Urinary bladder (tissue), 4 donors: ENCODE measurements around the gene SGCB. TPM values are rescaled to one million over a fixed set of nuclear protein-coding genes. Genes with fewer than 3 reads are reported as not detected.
"Not testable (repeated sequence)": the region's sequence is repeated elsewhere in the genome, so short reads cannot be mapped to it uniquely, and the experiment has no call there.

ENCODE experiments used
- DNase-seq: peaks from one replicate; pipeline ENCODE4 v3.0.0-alpha.2; 2015; ENCODE audit errors: extremely low spot score
- H3K27ac ChIP-seq: one replicate; pipeline ENCODE4 v1.5.1; 2013; ENCODE audit warnings: low read depth, mild to moderate bottlenecking, moderate library complexity
- H3K36me3 ChIP-seq: one replicate; pipeline ENCODE4 v1.6.1; 2013; ENCODE audit warnings: mild to moderate bottlenecking, moderate library complexity; ENCODE audit not compliant: insufficient read depth
- H3K4me1 ChIP-seq: one replicate; pipeline ENCODE4 v1.6.1; 2013; ENCODE audit warnings: mild to moderate bottlenecking, moderate library complexity; ENCODE audit not compliant: insufficient read depth
- H3K4me3 ChIP-seq: one replicate; pipeline ENCODE4 v1.5.1; 2013; ENCODE audit warnings: low read depth, low read length
- WGBS: extraction: QIAGEN DNeasy Blood & Tissue Kit; methylation state at CpG from one replicate; pipeline ENCODE4 v1.1.7; 2013; 5-methylcytosine and 5-hydroxymethylcytosine counted together
- polyA plus RNA-seq: library from polyadenylated mRNA; stranded (reverse); fragments of 200-250 nt; gene quantifications from one replicate; pipeline ENCODE4 v1.2.3, GENCODE V29; 2013
- total RNA-seq: library from RNA; depleted of rRNA; stranded (reverse); fragments of >200 nt; gene quantifications from one replicate; pipeline ENCODE4 v1.2.3, GENCODE V29; 2014
- donor health status: healthy with polysubstance abuse.
- donor health status: healthy.

Gene SGCB, protein sequence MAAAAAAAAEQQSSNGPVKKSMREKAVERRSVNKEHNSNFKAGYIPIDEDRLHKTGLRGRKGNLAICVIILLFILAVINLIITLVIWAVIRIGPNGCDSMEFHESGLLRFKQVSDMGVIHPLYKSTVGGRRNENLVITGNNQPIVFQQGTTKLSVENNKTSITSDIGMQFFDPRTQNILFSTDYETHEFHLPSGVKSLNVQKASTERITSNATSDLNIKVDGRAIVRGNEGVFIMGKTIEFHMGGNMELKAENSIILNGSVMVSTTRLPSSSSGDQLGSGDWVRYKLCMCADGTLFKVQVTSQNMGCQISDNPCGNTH
- 78.8 TPM for total RNA-seq
- 49.2 TPM for polyA plus RNA-seq

DNA sequence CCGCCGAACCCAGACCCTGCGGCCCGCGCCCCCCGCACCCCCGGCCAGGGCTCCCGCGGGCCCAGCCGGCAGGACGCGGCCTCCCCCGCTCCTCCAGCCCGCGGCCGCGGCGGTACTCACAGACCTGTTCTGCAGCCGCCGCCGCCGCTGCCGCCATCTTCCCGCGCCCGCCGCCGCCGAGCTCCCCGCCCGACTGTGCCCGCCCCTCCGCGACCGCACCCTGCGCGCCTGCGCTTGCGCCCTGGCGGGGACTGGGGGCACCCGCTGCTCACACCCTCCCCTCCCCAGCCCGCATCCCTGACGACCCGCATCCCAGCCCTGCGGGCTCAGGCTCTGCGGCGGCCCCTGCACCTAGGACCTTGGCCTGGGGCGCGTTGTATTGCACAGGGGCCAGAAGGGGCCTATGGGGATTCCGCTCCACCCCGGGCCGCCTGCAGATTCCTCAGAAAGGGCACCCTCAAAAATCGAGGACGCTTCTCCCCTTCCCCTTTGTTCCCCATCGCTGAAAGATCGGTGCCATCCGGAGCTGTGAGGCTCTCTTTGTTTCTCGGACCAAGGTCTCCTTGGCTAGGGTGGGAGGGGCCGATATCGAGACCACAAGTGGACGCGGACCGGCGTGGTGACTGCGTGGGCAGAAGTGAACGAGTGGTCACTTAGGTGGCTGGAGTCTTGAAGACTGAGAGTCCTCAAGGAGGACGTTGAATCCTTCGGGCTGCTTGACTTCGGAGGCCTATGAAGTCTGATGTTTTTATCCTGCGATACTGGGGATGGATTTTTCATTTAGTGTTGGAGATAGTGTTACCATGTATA lies at the start of gene SGCB:
TSS of gene SGCB (minus strand) at position 197 of the 810 bp plus-strand sequence. CDS start at position 157, 40 bp downstream.
- Histone ChIP-seq H3K4me3 (peak within 1 kb of the TSS; percentile 97), H3K4me1 (peaks cover 2% of the 10 kb centered on the region), H3K36me3 (no peaks in the 10 kb centered on the region), H3K27ac (peak within 1 kb of the TSS; percentile 32)
- no peak for DNase-seq
- WGBS, result 2% methylated on average over 70 of the region's 70 CpGs

DNA sequence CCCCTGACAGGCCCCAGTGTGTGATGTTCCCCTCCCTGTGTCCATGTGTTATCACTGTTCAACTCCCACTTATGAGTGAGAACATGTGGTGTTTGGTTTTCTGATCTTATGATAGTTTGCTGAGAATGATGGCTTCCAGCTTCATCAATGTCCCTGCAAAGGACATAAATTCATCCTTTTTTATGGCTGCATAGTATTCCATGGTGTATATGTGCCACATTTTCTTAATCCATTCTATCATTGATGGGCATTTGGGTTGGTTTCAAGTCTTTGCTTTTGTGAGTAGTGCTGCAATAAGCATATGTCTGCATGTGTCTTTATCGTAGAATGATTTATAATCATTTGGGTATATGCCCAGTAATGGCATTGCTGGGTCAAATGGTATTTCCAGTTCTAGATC lies 48.3 kb upstream of the SGCB start:
- not testable (repeated sequence) for H3K27ac ChIP-seq, H3K4me3 ChIP-seq, H3K4me1 ChIP-seq, H3K36me3 ChIP-seq, DNase-seq
- 93% methylated on average over 1 of the region's 1 CpG for WGBS

DNA sequence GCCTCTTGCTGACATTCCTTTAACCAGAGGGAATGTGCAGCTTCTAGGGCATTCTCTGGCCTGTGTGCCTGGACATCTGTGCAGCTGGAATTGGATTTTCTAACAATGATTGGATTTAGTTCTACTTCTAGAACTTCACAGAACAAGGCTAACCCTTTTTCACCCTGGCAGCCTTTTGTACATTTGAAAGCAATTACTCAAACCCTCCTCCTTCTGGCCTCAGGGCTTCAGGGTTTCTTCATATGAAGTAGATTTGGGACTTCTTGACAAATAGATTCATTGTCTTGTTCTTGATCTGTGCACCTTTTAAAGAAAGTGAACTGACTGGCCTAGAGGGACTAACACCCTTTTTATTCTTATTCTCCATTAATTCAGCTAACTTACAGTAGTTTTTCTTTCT lies 43.1 kb upstream of the SGCB start:
- no peaks in the 10 kb centered on the region for H3K4me1 ChIP-seq
- H3K27ac ChIP-seq, result no peak overlapping the region
- no peaks in the 10 kb centered on the region for H3K36me3 ChIP-seq
- no peak overlapping the region for H3K4me3 ChIP-seq
- DNase-seq, result no peak

DNA sequence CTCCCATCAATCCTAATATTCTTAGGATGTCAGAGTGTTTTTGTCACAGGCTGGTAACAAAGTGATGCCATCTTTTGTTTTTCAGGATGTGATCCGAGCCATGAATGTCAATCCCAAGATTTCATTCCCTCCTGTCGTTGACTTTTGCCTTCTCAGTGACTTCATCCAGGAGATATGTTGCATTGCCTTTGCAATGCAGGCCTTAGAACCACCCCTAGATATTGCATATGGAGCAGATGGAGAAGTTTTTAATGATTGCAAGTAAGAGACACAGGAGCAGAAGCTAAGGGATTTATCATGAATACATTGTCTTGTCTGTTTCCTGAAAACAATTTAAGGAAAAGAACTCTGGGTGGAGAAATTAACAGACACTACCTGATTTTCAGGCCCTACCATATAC lies 41.6 kb upstream of the SGCB start:
- Histone ChIP-seq H3K4me3 (no peak overlapping the region), H3K27ac (no peak overlapping the region), H3K36me3 (no peaks in the 10 kb centered on the region), H3K4me1 (no peaks in the 10 kb centered on the region)
- 70% methylated on average over 2 of the region's 2 CpGs for WGBS
- DNase-seq, result no peak

DNA sequence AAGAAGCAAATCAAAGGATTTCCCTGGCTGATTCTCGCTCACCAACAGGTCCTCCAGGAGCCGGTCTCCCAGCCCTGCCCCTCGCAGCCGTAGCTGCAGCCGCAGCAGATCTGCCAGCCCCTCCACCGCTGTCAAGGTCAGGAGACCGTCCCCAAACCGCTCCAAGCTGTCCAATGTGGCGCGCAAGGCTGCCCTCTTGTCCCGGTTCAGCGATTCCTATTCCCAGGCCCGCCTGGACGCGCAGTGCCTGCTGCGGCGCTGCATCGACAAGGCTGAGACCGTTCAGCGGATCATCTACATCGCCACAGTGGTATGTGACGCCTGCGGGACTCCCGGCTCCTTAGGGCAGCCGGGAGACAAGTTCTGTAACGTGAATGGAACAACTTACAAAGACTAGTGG lies 38.6 kb upstream of the SGCB start:
- no peak for DNase-seq

DNA sequence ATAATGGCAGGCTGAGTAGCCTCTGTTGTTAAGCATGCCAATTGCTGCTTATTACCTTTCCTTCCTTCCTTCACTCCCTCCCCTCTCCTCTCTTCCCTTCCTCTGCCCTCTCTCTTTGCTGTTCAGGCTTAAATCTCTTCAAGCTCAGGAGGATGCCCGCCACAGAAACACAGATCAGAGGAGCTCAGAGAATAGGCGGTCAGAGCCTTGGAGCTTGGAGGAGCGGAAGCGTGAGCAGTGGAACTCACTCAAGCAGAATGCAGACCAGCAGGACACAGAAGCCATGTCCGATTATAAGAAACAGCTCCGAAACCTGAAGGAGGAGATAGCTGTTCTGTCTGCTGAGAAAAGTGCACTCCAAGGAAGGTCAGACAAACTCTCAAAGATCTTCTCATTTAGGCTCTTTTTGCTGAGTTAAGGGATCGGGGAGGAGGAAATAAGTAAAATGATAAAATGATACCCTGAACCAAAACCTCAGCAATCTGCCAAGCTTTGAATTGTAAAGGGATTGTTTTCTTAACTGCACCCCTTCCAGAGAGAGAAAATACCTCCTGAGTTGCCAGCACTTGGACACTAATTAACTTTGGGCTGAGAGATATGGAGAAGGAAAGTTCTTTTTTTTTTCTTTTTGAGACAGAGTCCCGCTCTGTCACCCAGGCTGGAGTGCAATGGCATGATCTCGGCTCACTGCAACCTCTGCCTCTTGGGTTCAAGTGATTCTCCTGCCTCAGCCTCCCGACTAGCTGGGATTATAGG lies 33.9 kb upstream of the SGCB start:
- no peak for DNase-seq

More for the DNA sequence above, 38.6 kb upstream of the SGCB start:
- WGBS, result 10% methylated on average over 26 of the region's 26 CpGs
- no peaks in the 10 kb centered on the region for H3K4me1 ChIP-seq
- no peak overlapping the region for H3K27ac ChIP-seq
- H3K4me3 ChIP-seq, result no peak overlapping the region
- H3K36me3 ChIP-seq, result no peaks in the 10 kb centered on the region

DNA sequence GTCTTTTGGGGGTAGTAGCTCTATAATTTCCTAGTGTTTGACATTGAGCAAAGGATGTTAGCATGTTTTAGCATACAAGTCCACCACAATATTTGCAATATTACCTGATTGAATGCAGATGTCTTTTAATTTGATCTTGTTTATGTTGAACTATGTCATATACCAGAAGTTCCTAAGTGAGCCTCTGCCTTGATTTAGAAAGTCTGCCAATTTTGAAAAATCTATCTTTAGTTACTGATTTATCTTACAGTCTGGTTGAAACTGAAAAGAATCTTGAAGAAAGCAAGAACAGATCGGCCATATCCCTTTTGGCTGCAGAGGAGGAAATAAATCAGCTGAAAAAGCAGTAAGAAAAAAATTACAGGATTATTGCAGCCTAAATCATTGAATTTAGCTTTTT lies 31.5 kb upstream of the SGCB start:
- WGBS, result 49% methylated on average over 1 of the region's 1 CpG
- no peak for DNase-seq
- Histone ChIP-seq H3K4me1 (no peaks in the 10 kb centered on the region), H3K4me3 (no peak overlapping the region), H3K36me3 (no peaks in the 10 kb centered on the region), H3K27ac (no peak overlapping the region)

More for the DNA sequence above, 33.9 kb upstream of the SGCB start:
- Histone ChIP-seq H3K27ac (no peak overlapping the region), H3K4me1 (no peaks in the 10 kb centered on the region), H3K4me3 (no peak overlapping the region), H3K36me3 (no peaks in the 10 kb centered on the region)
- WGBS, result 85% methylated on average over 10 of the region's 10 CpGs

DNA sequence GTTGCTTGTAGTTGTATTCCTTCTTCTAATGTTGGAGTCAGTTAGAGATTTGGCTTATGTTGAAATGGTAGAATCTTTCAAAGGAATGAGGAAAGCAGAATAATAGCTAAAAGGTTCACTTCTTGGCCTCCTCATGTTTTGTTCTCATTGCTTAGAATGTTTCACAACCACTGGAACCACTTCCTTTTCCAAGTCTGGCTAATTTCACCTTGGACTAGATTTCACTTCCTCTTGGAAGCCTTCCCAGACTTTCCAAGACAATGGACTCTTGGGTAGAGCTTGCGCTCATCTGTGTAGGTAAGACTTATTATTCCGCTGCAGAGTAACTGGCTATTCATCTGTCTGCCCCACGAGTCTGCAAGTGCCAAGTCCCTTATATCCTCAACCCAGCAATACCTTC lies 21.3 kb upstream of the SGCB start:
- Histone ChIP-seq H3K36me3 (no peaks in the 10 kb centered on the region), H3K4me1 (no peaks in the 10 kb centered on the region), H3K27ac (no peak overlapping the region), H3K4me3 (no peak overlapping the region)
- 92% methylated on average over 3 of the region's 3 CpGs for WGBS
- no peak for DNase-seq

DNA sequence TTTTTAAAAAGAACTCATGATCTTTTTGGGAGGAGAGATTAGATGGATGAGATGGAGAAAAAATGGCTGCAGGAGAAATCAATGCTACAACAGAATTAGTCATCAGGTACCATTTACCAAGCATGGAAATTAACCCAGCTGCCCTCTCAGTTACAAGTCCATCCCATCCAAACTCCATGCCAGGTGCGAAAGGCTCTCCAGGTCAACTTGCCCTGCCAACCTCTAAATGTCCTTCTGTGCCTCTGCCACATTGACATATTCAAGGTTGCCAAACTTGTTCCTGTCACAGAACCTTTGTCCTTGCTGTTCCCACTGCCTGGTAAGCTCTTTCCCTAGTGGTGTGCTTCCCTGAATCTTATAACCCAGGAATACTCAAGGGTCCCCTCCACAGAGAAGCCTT lies 20.2 kb upstream of the SGCB start:
- Histone ChIP-seq H3K4me1 (no peaks in the 10 kb centered on the region), H3K36me3 (no peaks in the 10 kb centered on the region), H3K27ac (no peak overlapping the region), H3K4me3 (no peak overlapping the region)
- DNase-seq, result no peak
- 98% methylated on average over 1 of the region's 1 CpG for WGBS

DNA sequence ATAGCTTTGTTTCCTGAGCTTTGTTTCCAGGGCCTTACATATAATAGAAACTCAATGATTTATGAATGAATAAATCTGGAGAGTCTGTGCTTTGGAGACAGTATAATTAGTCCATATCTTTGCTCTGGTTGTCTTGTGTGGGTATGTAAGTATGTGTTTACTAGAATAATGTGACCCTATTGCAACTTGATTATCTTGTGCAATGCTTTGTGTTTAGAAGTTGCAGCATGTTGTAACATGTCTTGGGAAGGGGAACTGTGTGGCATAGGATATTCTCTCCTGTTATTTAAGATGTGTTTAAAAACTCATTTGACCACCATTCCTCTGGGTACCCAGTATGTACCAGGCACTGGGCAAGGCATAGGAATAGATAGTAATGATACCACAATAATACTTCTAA lies 19.1 kb upstream of the SGCB start:
- Histone ChIP-seq H3K4me3 (no peak overlapping the region), H3K27ac (no peak overlapping the region)

DNA sequence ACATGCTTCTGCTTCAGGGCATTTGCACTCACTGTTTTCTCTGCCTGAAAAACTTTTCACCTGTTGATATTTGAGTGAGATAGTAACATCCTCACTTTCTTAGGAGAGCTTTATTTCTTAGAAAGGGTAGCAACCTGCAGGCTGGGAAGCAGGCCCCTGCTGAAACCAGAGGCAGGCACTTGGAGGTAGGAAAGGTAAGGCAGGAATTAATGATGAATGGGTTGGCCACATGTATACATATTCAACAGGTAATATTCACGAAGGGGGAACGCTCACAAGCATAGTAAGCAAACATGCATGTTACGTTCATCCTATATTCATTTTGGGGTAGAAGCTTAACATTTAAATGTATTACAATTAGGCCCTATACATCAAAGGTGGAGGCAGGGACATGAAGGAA lies 16.2 kb upstream of the SGCB start:
- no peak for DNase-seq
- H3K27ac ChIP-seq, result no peak overlapping the region
- H3K36me3 ChIP-seq, result no peaks in the 10 kb centered on the region
- peaks cover 1% of the 10 kb centered on the region for H3K4me1 ChIP-seq
- 94% methylated on average over 3 of the region's 3 CpGs for WGBS
- no peak overlapping the region for H3K4me3 ChIP-seq

More for the DNA sequence above, 19.1 kb upstream of the SGCB start:
- DNase-seq, result no peak
- Histone ChIP-seq H3K4me1 (peaks cover 1% of the 10 kb centered on the region), H3K36me3 (no peaks in the 10 kb centered on the region)

DNA sequence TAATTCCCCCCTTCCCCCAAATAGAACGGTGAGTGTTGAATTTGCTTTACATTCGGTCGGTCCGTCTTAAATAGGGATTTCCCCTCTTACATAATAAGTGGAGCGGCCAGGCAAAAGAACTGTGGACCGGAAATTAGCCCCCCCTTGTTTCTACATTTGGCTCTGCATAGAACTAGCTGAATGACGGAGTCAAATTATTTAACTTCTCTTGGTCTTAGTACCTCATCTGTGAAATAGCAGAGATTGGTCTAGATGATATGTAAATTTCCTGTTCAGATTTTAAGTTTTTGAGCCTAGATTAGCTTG lies 14.3 kb upstream of the SGCB start:
- Histone ChIP-seq H3K4me1 (peaks cover 1% of the 10 kb centered on the region), H3K4me3 (peak overlapping the region; percentile 48), H3K27ac (no peak overlapping the region), H3K36me3 (no peaks in the 10 kb centered on the region)
- WGBS, result 39% methylated on average over 7 of the region's 7 CpGs
- no peak for DNase-seq

DNA sequence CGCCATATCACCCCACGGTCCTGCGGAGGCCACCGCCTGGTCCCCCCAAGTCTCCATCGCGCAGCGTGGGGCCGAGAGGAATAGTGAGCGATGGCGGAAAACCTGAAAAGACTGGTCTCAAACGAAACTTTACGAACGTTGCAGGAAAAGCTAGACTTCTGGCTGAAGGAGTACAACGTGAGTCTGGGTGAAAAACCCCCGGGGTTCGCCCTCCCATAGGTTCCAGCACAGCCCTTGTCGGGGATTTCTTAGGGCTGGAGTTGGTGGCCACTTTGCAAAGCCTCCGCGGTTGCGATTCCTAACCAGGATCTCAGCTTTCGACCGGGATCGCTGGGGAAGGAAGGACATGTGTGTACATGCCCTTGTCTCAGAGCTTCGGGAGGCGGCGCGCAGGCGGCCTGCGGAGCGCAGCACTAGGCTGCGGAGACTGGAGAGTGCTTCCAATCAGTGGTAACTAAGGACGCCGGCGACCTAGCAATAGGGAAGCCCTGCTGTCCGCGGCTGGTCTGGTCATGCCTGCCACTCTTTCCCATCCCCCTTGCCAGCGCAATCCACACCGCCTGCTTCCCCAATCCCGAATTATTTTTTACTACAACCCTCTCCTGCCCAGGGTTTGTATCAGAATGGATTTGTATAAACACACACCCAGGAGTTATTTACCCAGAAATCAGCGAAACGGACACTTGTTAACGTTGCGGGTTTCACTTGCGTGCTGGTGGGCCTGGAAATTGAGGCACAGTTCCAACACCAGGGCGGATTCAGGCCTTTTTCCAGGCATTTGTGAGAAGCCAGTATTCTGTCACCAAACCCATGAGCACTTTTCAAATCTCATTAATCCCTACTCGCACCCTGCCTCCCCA lies 13.7 kb upstream of the SGCB start:
- H3K27ac ChIP-seq, result peak overlapping the region; percentile 61
- WGBS, result 8% methylated on average over 46 of the region's 46 CpGs
- peak; percentile 18 for DNase-seq
- peaks cover 1% of the 10 kb centered on the region for H3K4me1 ChIP-seq
- peak overlapping the region; percentile 48 for H3K4me3 ChIP-seq
- H3K36me3 ChIP-seq, result no peaks in the 10 kb centered on the region
